NCI-H524 treated with DMSO at 0.1 percent for 48 hours (cell line): Measurements from ENCODE around the gene TANGO6.

Experiments used
- DNase-seq: peaks from one replicate; lab custom pipeline; 2025; lab: John Stamatoyannopoulos, UW

TANGO6 gene

DNA sequence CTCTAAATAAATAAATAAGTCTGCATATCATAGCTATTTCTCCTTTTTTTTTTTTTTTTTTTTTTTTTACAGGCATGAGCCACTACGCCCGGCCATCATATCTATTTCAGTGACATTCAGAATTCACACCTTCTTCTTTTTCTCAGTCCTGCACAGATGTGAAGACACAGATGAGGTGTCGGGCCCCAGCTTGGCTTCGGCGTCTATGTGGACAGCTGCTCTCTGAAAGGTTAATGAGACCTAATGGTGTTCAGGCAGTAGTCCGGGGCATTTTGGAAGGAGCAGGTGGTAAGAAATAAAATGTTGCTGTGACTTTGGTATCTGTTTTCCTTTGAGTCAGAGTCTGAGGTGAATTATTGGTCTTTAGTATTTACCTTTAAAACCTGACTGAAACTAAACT, 23.6 kb downstream of the TANGO6 start:
- DNase-seq = no peak

DNA sequence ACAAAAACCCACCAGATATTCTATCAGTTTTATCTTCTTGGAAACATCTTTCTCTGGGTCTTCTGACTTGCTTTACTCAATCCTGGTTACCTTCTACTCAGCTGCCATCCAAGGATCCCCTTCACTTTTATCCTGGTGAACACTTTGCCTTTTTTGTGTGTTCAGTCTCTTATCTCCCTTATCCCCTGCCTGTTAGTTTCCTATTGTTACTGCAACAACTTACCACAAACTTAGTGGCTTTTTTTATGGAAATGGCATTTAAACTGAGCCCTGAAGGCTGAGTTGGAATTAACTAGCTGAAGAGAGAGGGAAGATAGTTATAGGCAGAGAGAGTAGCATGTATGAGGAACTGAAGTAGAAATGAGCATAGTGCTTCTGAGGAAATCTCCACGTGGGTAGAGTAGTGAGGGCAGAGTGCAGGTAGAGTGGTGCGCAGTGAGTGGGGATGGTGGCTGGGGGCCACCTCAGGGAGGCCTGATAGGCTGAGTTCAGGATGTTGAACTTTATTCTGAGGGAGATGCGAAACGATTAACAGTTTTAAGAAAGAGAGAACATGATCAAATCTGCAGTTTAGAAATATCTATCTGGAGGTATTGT, 26.3 kb downstream of the TANGO6 start:
- DNase-seq = no peak

DNA sequence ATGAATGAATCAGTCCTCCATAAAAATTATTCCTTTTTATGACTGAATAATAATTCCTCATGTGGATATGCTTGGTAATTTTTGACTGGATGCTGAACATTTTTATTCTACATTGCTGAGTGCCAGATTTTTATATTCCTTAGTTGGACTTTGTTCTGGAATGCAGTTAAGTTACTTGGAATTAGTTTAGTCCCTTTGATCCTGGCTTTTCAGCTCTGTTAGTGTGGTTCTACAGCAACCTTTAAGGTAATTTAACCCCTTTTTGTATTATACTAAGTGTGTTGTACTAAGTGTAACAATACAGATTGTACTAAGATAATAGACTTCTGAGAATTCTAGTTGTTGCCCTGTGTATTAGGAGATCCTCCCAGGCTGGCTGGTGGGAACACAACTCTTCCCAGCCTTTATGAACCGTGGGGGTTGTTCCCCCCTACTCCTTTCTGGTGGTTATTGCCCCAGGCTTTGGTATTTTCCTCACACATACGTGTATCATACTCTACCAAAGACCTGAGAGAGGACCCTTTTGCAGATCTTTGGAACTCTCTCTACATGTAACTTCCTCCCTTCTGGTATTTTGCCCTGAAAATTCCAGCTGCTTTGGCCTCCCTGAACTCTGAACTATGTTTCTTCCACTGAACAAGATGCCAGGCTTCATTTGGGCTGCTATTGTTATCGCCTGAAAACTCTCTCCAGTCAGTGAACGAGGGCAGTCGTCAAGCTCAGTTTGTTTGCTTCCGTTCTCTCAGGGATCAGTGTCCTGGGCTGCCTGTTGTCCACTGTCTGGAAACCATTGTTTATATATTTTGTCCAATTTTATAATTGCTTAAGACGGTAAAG, 30.5 kb downstream of the TANGO6 start:
- DNase-seq = no peak

DNA sequence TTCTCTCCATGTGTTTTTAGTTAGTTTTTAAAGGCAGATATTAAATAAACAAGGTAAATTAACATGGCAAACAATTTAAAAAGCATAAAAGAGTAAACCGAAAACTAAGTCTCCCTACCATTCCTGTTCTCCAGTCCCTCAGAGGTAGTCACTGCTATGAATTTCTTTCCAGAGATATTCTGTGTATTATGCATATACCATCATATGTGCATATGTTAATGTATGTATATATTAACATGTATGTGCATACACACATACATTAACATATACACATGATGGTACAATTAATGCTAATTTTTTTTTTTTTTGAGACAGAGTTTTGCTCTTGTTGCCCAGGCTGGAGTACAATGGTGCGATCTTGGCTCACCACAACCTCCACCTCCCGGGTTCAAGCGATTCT, 32.5 kb downstream of the TANGO6 start:
- no peak for DNase-seq

DNA sequence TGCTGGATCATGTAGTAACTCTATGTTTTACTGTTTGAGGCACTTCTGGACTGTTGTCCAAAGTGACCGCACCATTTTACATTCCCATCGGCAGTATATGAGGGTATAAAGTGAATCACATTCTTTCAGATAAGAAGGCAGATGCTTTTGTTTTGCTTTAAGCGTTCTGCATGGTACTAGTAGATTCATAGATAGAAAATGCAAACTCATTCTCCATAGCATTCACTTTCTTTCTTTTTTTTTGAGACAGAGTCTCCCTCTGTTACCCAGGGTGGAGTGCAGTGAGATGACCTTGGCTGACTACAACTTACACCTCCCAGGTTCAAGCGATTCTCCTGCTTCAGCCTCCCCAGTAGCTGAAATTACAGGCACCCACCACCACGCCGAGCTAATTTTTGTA, 40.4 kb downstream of the TANGO6 start:
- DNase-seq = no peak

DNA sequence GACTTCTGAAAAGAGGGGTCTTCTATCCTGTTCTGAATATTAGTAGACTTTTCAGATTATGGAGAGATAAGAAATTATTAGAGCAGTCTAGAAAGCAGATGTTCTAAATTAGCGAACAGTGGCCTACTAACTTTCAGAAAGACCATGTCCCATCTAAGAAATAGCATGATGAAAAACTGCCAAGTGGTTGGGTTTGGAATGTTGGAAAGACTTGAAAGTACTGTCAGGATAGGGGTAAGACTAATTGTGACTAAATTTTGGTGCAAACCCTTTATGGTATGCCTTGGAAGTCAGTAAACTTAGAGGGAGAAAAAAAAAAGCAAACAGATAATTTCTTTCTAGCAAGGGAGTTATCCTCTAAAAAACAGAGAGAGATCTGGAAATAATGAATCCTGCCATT, 41.1 kb downstream of the TANGO6 start:
- DNase-seq = no peak

DNA sequence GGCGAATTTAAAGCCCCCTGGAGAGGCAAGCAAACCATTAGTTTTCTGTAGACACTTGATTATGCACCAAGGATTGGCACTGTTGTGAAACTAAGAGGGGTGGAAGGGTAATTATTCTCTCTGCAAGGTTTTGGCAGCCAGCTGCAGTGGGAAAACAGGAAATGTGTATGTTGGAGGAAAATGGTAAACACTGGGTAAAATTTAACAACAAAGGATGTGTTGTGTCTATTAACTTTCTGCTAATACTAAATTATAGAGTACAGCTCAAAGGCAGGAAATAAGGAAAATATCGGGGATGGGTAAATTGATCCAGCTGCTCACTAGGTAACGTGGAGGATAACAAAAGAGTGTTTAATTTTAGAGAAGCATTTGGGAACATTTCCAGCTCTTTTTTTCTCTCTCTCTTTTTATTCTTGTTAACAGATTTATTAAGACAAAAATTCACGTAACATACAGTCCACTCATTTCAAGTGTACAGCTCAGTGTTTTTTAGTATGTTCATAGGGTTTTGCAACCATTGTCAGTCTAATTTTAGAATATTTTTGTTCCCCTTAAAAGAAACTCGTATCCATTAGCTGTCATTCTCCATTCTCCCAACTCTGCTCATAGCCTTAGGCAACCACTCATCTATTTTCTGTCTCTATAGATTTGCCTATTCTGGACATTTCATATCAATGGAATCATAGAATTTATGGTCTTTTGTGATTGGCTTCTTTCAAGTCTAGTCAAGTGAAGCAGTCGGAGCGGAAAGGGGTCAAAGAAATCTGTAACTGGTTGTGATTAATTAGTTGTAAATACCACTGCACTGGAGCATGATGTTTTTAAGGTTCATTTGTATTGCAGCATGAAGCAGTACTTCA, 41.8 kb downstream of the TANGO6 start:
- DNase-seq = no peak

DNA sequence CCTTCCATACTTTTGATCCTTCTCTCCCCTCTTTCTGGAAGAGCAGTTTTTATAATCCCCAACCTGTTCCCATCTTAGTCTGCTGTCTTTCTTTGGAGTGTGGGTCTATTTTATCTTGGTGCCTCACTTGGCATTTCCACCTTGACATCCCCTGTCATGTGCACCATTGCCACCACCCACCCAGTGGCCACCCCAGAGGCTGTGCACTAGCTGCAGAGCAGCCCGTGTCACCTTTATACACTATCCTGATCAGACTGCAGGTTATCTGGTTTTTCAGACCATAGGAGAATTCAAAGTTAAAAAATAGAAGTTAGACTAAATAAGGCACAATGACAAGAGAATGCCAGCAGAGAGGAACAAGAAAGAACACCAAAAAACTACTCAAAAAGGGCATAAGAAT, 43.8 kb downstream of the TANGO6 start:
- DNase-seq = no peak

DNA sequence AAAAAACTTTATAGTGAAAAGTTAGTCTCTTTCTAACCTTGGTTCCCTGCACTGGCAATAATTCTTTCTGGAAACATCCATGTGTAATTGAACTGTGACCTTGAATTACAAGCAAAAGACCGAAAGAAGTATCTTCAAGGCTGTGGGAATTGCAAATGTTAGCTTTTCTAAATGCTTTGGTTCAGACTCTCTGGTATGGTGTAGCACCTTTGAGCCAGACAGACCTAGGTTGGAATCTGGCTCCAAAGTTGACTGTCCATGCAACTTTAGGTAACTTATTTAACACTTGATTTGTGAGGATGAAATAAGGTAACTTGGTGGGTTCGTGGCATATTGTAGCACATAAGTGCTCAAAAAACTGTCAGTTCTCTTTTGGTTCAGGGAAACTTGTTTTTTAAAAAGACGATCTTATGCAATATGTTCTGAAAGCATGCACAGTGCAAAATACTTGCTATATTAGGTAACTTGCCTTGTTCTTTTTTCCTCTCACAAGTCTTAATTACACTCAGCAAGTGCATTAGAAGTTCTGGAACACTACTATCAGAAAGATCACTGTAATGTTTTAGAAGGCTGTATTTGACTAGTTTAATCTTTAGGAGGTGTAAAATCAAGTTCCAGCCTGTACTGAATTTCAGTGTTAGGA, 46.3 kb downstream of the TANGO6 start:
- DNase-seq = no peak

DNA sequence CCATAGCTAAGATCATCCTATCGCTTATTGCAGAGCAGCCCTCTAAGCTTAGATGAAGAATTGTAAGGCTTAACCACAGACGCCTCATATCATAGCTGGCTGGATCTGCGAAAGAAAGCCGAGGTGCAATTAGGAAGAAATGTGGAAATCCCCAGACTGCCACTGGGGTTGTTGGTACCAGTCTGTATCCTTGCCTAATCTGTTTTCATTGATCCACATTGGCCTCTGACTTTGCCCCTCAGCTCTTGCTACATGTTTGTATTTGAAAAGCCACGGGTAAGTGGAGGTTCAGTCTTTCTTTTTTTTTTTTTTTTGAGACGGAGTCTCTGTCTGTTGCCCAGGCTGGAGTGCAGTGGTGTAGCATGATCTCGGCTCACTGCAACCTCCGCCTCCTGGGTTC, 48.9 kb downstream of the TANGO6 start:
- DNase-seq = no peak

DNA sequence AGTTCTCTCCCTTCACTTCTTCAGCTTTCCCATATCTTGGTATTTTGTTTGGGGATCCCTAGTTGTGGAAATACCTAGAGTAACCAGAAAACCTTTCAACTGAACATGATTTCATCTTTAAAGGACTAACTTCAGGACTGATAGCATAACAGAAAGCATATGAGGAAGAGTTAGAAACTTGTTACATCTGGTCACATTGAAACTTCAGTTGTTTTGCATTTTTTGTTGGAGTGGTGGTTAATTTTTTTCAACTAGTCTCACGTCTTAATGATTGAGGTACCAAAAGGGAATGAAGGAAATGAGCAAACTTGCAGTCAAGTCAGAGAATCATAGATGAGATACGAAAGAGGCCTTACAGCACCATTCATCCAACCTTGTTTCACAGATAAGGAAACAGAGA, 49.6 kb downstream of the TANGO6 start:
- no peak for DNase-seq

DNA sequence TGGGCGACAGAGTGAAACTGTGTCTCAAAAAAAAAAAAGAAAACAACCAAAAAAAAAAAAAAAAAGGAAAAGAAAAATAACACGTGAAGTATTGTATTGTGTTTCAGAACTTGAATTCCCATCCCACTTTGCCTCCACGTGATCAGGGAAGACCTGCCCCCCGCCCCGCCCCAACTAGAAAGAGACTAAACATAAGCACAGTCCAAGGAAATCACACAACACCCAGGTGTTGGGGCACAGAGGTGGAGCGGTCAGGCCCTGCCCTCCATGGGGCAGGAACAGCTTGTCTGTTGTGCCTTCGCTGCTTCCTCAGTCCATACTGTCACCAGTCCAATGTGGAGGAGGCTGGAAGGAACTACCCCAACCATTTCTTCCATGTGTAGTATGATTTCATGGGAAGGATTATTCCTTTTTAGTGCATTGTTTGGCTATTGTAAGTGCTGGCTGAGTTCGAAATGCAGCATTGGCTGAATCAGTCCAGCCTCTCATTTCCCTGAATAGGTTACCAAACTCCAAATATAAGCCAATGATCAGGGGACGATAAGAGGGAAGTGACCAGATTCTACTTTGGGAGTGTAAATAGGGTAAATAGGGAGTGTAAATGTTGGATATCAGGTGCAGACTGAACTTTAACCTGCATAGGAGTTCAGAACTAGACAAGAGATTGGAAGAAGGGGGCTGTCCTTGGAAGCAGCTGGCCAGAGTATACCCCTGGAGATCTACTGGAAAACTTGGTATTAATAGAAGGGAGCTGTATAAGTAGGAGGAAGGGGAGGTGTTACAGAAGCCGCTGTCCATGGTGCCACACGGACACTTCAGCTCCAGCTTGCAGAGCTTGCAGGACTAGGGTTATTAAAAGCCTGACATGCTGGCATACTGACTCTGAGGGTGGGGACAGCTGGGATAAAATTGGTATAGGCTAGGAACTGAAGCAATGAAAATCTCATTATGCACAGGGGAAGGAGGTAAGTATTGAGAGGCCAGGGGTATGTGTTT, 50.7 kb downstream of the TANGO6 start:
- DNase-seq = no peak

DNA sequence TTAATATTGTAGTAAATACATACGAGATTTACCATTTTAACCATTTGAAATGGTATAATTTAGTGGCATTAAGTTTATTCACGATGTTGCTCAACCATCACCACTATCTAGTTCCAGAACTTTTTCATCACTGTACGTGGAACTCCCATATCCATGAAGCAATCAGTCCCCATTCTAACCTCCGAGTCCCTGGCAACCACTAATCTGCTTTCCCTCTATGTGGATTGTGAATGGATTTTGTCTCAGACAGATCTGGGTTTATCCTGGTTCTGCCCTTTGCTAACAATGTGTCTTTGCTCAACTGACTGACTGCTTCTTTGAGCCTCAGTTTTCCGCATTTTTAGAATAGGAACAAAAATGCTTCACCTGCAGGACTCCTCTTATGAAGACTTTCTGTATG, 51.4 kb downstream of the TANGO6 start:
- no peak for DNase-seq

DNA sequence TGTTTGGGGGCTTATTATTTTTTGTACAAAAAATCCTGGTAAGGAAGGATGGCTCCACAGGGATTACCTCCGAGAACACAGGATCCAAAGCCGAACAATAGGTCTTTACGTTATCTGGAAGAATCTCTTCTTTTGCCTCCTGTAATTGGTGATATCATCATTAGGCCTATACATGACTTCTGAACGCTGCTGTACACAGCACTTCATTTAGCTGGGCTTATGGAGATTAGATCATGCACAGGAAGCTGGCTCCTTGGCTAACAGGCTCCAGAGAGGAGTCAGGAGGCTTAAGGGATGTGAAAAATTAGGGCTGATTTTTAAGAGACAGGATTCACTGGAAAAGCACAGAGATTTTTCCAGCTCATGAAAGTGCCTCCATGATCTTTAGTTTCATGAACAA, 54.7 kb downstream of the TANGO6 start:
- no peak for DNase-seq

DNA sequence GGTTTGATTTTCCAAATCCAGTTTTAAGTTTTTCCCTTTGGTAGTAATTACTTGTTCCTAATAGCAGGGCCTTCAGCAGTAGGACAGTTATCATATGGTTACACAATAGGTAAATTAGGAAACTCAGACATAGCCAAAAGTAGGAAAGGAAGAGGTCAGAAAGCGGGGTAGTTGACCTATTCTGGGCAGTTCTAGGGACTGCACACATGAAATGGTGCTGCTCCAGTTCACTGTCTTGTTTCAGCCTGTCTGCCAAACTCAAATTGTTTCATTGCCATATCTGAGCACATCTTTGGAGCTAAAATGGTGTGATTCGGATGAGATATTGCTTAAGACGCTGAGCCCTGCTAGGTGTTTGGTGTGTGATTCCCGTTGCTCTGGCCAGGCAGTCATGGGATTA, 56.7 kb downstream of the TANGO6 start:
- DNase-seq = no peak

DNA sequence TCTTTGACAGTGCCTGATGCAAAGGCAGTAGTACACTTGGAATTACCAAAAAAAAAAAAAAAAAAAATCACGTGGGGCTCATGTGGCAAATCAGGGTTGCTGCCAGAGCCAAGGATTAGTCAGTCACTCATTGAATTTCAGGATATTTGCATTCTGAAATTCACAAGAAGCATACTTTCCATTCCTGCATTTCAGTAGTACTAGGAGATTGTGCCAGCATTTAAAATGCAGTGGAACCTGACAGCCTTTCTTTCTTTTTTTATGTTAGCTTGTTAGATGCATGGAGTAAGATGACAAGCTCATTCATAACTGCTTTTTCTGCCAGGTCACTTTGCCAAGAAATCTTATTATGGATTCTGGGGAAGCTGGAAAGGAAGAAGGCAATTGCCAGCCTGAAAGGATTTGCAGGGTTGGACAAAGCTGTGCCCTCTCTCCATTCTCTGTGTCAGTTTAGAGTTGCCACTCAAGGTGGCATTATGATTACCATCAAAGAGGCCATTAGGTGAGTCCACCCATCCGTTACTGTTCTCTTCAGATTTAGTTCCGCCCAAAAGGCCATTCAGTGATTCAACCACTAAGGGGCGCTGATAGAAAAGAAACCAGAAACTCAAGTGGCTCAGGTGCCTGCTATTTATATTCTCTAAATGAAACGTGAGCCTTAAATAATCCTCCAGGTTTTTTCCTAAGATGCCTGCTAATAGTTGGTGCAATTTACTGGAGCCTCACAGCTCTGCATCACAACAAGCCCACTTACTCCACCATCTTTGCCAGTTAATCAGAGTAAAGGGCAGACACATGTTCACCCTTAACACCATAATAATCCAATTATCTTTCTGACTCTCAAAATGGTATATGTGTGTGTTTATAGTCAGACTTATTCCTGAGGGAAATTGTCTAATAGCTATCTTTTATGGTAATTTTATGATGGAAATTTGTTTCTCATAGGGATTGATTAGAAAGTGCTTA, 59.0 kb downstream of the TANGO6 start:
- peak; percentile 99 for DNase-seq

DNA sequence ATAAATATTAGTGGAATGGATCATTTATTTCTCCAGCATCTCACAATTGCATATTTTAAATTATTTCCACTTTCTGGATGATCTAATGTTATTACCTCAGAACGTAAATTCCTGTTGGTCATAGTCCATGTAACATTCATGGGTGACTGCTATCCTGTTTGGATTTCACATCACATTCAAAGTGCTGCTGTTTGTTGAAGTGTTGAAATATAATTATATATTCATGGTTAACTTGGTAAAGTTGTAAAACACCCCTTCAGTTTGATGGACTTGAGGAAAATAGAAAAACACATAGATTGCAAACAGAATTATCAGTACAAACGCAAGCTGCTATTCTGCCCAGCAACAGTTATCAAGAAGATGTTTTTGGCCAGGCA, 59.6 kb downstream of the TANGO6 start:
- no peak for DNase-seq

DNA sequence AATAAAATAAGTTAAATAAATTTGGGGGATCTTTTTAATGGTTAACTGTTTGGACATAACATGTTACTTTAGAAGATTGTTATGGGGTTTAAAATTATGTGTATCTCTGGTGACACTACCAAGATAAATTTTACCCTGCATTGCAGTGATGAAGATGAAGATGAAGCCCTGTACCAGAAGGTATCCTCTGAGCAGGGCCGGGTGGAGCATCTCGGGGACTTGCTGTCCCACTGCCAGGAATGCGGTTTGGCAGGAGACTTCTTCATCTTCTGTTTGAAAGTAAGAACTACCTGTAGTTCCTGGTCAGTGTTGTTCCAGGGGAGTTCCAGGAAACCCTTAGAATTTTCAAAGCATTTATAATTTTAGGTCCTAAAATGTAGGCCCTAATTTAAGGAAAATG, 64.0 kb downstream of the TANGO6 start:
- no peak for DNase-seq

DNA sequence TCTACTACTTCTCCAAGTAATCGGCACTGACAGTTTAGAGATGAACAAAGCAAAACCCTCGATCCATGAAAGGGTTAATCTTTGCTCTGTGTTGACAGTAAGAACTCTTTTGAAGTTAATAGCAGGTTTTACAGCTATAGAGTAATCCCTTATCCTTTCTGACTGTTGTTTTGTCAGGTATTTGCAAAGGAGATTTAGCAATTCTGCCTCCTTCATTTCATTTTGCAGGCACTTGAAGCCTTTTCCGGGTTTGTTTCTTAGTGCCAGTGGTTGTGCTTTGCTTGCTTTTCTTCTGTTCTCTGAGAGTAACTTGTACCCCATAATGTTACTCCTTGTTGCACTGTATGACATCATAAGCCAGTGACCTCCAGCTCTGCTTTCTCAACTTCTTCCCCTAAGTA, 64.5 kb downstream of the TANGO6 start:
- DNase-seq = no peak

DNA sequence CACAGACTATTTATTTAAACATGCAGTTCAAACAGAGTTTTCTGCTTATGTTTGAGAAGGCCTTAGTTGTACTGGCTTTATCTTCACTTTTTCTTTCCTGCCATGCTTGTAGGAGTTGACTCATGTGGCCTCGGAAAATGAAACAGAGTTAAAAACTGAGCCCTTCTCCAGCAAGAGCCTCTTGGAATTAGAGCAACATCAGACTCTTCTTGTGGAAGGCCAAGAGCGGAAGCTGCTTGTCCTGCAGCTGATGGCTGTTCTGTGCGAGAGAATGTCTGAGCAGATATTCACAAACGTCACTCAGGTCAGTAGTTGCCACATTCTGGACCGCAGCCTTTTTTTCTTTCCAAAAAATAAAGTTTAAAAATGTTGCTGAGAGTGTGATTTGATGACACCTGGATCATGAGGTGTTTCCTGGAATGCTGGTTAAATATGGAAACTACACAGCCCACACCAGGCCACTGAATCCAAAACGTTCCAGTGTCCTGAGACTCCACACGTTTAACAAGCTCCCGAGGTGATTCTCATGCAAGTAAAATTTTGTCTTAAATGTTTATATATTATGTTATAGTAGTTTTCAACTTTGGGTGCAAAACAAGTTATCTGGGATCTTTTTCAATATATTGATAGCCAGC, 65.9 kb downstream of the TANGO6 start:
- no peak for DNase-seq
